Vagina (tissue), 2 donors: Measurements from ENCODE around the gene JAK1. TPM values are rescaled to one million over a fixed set of nuclear protein-coding genes. Genes with fewer than 3 reads are reported as not detected.
"Not testable (repeated sequence)": the region's sequence is repeated elsewhere in the genome, so short reads cannot be mapped to it uniquely, and the experiment has no call there.

Experiments
- DNase-seq, 2 donors: peaks; one replicate each; pipeline ENCODE4 v3.0.0-alpha.2; 2017; ENCODE audit errors: extremely low spot score in 2 of 2
- H3K27ac ChIP-seq: fragments of 200-600 bp; sonication (generic); one replicate; pipeline ENCODE4 v1.5.1; 2019
- H3K27me3 ChIP-seq: fragments of 200-600 bp; sonication (generic); one replicate; pipeline ENCODE4 v1.5.1; 2019
- H3K36me3 ChIP-seq, 2 donors: fragments of 200-600 bp; sonication (generic); one replicate each; pipeline ENCODE4 v1.5.1; 2017 to 2019
- H3K4me1 ChIP-seq: fragments of 200-600 bp; sonication (generic); one replicate; pipeline ENCODE4 v1.5.1; 2019
- H3K4me3 ChIP-seq, 2 donors: fragments of 200-600 bp; sonication (generic); 1 replicate in 1 of 2; 2 replicates in 1 of 2; pipeline ENCODE4 v1.5.1; 2016 to 2019
- H3K9me3 ChIP-seq: fragments of 200-600 bp; sonication (generic); one replicate; pipeline ENCODE4 v1.5.1; 2019
- CTCF ChIP-seq, 3 experiments: fragments of 450-650 bp in 2 of 3; fragments of 200-600 bp in 1 of 3; sonication (generic) in 1 of 3; IDR thresholded peaks; one replicate each; pipeline ENCODE4 v1.5.1; 2017 to 2019; ENCODE audit warnings: antibody characterized with exemption in 3 of 3, mild to moderate bottlenecking in 2 of 3, moderate library complexity in 2 of 3
- POLR2A ChIP-seq, 2 donors: fragments of 450-650 bp; IDR thresholded peaks; one replicate each; pipeline ENCODE4 v1.6.1; 2017; ENCODE audit warnings: antibody characterized with exemption in 2 of 2, mild to moderate bottlenecking in 2 of 2, moderate library complexity in 2 of 2
- POLR2AphosphoS5 ChIP-seq, 2 donors: sonication (generic); formaldehyde crosslinking; IDR thresholded peaks; one replicate each; pipeline ENCODE4 v1.9.0; 2017; ENCODE audit warnings: antibody characterized with exemption in 2 of 2, mild to moderate bottlenecking in 2 of 2, low read depth in 1 of 2; ENCODE audit not compliant: insufficient read depth in 1 of 2
- intact Hi-C: fragments of 100-400 bp; cut with DNase I; formaldehyde crosslinking; loops from one replicate; pipeline ENCODE4 v1.15.1; 2023
- total RNA-seq: library from RNA; depleted of rRNA; stranded (reverse); fragments of >200 nt; gene quantifications from one replicate; pipeline ENCODE4 v1.2.3, GENCODE V29; 2016

JAK1 gene
- total RNA-seq, 1 donor from 2014 or later: 93.3 TPM

- intact Hi-C loops: no loop called here
- DNase-seq: no peak
- Histone ChIP-seq H3K4me1 (peaks cover 5% of the 10 kb centered on the region), H3K9me3 (no peaks in the 10 kb centered on the region), H3K27ac (no peak overlapping the region), H3K36me3 (no peaks in the 10 kb centered on the region), H3K4me3 (no peak overlapping the region), H3K27me3 (no peaks in the 10 kb centered on the region)
- TF ChIP-seq POLR2AphosphoS5 (IDR thresholded peaks at IDR 0.05; ENCODE audit: insufficient read depth in 1 of 2, low read depth in 1 of 2) (no peak), CTCF (IDR thresholded peaks at IDR 0.05) (no peak), POLR2A (IDR thresholded peaks at IDR 0.05) (no peak)
Measured at GRCh38 chr1:65006806-65007205, 40.5 kb upstream of the JAK1 start.

GRCh38 chr1:65003316-65003664, 36.9 kb upstream of the JAK1 start:
- Histone ChIP-seq H3K4me3 (peak overlapping the region; percentile 54 to 56), H3K4me1 (peaks cover 9% of the 10 kb centered on the region), H3K27me3 (no peaks in the 10 kb centered on the region), H3K27ac (peak overlapping the region; percentile 92), H3K36me3 (no peaks in the 10 kb centered on the region), H3K9me3 (no peaks in the 10 kb centered on the region)
- no peak for DNase-seq
- TF ChIP-seq POLR2A (IDR thresholded peaks at IDR 0.05) (no peak), POLR2AphosphoS5 (IDR thresholded peaks at IDR 0.05; ENCODE audit: insufficient read depth in 1 of 2, low read depth in 1 of 2) (peak in 1 of 2 donors; percentile 32), CTCF (IDR thresholded peaks at IDR 0.05) (no peak)
- intact Hi-C loops: loop anchor here (2.0 kb wide), 1 partner anchor 64 kb away; no protein-coding TSS in a partner anchor

GRCh38 chr1:65002508-65003315, 36.4 kb upstream of the JAK1 start:
- TF ChIP-seq POLR2A (IDR thresholded peaks at IDR 0.05): no peak
- TF ChIP-seq POLR2AphosphoS5 (IDR thresholded peaks at IDR 0.05; ENCODE audit: insufficient read depth in 1 of 2, low read depth in 1 of 2): peak; percentile 89 to 92
- no peak for TF ChIP-seq CTCF (IDR thresholded peaks at IDR 0.05)
- Histone ChIP-seq H3K9me3 (no peaks in the 10 kb centered on the region), H3K36me3 (no peaks in the 10 kb centered on the region), H3K4me3 (peak overlapping the region; percentile 54 to 56), H3K4me1 (peaks cover 9% of the 10 kb centered on the region), H3K27me3 (no peaks in the 10 kb centered on the region), H3K27ac (peak overlapping the region; percentile 92)
- peak in 1 of 2 donors; percentile 92 for DNase-seq
- intact Hi-C loops: loop anchor here (2.0 kb wide), 1 partner anchor 64 kb away; no protein-coding TSS in a partner anchor

GRCh38 chr1:65002156-65002507, 35.8 kb upstream of the JAK1 start:
- intact Hi-C loops: loop anchor here (2.0 kb wide), 1 partner anchor 65 kb away; no protein-coding TSS in a partner anchor
- peak overlapping the region; percentile 92 for H3K27ac ChIP-seq
- no peaks in the 10 kb centered on the region for H3K9me3 ChIP-seq
- peaks cover 9% of the 10 kb centered on the region for H3K4me1 ChIP-seq
- TF ChIP-seq POLR2AphosphoS5 (IDR thresholded peaks at IDR 0.05; ENCODE audit: insufficient read depth in 1 of 2, low read depth in 1 of 2): no peak
- no peak for TF ChIP-seq CTCF (IDR thresholded peaks at IDR 0.05)
- TF ChIP-seq POLR2A (IDR thresholded peaks at IDR 0.05): peak in 1 of 2 donors; percentile 3
- DNase-seq: no peak
- no peaks in the 10 kb centered on the region for H3K36me3 ChIP-seq
- peak overlapping the region; percentile 54 to 56 for H3K4me3 ChIP-seq
- no peaks in the 10 kb centered on the region for H3K27me3 ChIP-seq

GRCh38 chr1:65001231-65001792, 35.0 kb upstream of the JAK1 start:
- TF ChIP-seq POLR2A (IDR thresholded peaks at IDR 0.05) (peak in 1 of 2 donors; percentile 22), CTCF (IDR thresholded peaks at IDR 0.05) (no peak), POLR2AphosphoS5 (IDR thresholded peaks at IDR 0.05; ENCODE audit: insufficient read depth in 1 of 2, low read depth in 1 of 2) (peak in 1 of 2 donors; percentile 79)
- H3K4me1 ChIP-seq: peaks cover 9% of the 10 kb centered on the region
- H3K9me3 ChIP-seq: no peaks in the 10 kb centered on the region
- intact Hi-C loops: no loop called here
- H3K36me3 ChIP-seq: no peaks in the 10 kb centered on the region
- no peaks in the 10 kb centered on the region for H3K27me3 ChIP-seq
- H3K4me3 ChIP-seq: peak overlapping the region in 1 of 2 donors; percentile 24
- DNase-seq: peak in 1 of 2 donors; percentile 90
- peak overlapping the region; percentile 92 for H3K27ac ChIP-seq

GRCh38 chr1:64998425-64998948, 32.1 kb upstream of the JAK1 start:
- intact Hi-C loops, DNase-seq: not testable (repeated sequence)

More at GRCh38 chr1:64998425-64998948, 32.1 kb upstream of the JAK1 start:
- H3K27me3 ChIP-seq, H3K4me3 ChIP-seq, H3K9me3 ChIP-seq, H3K36me3 ChIP-seq, H3K27ac ChIP-seq, H3K4me1 ChIP-seq: not testable (repeated sequence)
